Fibroblast of skin of right quadriceps (primary cell): ENCODE data around the gene PIGM.

Experiments
- DNase-seq: peaks from one replicate; pipeline ENCODE4 v3.0.0-alpha.2; 2013

The PIGM gene

DNA sequence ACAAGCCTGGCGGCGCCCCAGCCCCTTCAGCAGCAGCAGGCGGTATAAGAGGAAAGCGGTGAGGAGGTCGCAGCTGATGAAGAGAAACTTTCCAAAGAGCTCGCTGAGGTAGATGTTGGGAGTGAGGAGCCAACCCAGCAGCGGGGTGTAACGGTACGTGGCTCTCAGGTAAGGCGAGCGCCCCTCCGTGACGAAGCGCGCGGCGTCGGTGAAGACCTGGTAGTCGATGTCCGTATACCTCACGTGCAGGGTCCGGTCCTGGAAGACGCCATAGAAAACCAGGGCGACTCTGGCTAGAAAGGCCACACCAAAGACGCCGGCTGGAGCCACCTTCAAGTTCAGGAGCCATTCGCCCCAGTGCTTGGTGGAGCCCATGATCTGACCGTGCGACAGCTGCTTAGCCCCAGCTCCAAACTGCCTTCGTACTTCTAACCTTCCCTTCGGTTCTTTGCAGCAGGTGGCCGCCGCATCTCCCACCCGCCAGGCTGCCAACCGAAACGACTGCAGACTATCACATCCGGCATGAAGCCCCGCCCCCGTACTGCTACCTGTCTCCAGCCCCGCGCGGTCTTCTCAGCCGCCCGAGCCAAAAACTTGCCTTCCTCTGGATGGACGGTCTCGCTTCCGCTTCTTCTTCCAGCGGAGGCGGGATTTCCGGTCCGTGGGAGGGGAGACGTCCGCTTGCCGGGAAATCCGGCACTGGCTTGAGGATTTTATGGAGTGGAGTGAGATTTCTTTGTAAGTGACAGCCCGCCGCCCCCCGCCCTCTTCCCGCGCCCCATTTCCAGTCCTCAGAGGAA, at the start of gene PIGM:
Gene PIGM, minus strand, starts transcription at position 626 of the 800 bp plus-strand sequence. Its CDS starts 251 bp downstream, at position 375.
- peak; percentile 89 for DNase-seq

DNA sequence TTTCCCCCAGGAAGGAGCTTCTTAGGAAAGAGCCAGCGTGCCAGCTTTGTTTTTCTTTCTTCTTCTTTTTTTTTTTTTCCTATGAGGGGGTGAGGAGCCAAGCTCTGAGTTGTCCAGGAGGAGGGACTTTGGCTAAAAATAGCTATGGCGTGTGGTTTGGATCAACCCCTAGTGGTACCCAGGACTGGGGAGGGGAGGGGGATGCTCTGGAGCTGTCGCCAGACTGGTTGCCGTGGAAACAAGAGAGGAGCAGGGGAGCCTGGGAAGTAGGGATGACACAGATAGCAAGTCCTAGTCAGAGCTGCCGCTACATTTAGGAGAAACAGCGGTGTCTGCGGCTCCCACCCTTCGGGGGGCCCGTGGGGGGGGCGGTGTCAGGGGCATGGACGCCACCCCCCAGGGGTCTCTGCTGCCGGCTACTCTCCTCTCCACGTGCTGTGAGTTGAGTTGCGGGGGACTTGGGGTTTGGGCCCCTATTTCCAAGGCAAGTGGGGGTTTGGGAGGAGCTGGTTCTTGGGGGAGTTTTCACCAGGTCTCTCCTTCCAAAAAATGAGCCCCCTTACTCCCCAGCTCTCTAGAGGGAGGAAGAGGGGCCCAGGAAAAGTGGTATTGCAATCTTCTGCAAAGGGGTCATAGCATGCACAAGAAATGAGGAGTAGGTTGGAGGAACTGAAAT, 49.6 kb upstream of the PIGM start, which contains the start of gene KCNJ9:
Gene KCNJ9, plus strand, starts transcription at position 278 of the 676 bp plus-strand sequence. CDS start 2,493 bp downstream, outside the sequence.
- peak; percentile 42 for DNase-seq

DNA sequence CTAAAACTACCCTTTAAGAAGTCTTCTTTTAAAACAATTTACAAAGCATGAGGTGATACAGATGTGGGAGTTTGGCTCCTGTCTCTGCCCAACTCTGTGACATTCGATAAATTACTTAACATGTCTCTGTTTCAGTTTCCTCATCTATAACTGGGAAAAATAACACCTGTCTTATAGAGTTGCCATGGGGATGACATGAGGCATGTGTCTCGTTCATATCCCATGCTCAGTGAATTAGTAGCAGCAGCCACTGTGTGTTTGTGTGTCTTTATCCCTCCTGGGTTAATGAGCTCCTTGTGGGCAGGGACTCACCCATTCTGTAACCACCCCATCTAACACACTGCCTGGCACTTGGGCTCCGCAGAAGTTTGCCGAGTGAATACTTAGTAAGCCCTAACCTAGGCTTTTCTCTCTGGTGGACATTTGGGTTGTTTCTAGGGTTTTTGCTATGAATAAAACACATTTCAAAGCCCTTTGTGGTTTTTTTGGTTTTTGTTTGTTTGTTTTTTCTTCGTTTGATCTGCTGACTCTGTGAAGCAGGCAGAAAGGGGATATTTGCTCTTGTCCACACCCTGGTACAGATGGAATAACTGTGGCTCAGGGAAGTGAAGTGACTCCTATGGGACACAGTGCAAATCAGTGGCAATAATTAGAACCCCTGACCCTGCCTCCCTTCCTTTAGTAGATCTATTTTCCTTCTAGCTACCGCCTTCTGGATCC, 48.8 kb upstream of the PIGM start:
- DNase-seq = no peak

DNA sequence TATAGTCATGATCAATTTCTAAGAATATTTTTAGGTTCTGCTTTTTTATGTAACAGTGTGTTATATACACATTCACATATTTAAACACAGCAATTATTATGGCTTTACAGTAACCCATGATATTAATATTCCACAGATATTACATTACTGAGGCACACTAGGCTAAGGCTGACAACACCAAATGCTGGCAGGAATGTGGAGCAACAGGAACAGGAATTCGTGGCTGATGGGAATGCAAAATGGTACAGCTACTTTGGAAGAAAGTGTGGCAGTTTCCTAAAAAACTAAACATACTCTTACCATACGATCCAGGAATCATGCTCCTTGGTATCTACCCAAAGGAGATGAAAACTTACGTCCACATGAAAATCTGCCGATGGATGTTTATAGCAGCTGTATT, 47.7 kb upstream of the PIGM start:
- DNase-seq = no peak

DNA sequence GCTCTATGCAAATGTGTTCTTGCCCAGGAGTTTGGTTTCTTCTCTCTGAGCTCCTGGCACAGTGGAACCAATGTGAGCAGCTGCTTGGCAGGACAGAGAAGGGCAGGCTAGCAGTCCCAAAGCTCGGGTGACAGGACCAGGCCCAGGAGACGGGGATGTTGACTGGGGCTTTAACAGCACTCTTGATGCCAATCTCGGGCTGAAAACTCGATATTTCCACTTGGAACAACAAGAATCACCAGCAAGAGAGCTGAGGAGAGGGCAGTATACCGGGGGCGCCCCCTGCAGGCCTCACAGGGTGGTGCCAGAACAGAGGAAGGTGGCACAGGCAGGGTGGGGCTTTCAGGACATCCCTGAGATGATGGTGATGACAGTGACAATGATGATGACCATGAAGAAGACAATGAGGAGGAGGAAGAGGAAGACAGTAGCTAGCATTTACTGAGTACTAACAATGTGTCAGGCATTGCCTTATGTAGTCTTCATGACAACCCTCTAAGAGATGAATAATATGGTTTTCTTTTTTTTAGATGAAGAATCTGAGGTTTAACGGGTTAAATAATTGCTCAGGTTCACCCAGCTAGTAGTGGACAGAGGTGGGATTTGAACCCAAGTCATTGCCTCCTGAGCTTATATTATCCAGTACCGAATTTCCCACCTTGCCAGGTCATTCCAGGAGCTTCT, 46.9 kb upstream of the PIGM start:
- no peak for DNase-seq

DNA sequence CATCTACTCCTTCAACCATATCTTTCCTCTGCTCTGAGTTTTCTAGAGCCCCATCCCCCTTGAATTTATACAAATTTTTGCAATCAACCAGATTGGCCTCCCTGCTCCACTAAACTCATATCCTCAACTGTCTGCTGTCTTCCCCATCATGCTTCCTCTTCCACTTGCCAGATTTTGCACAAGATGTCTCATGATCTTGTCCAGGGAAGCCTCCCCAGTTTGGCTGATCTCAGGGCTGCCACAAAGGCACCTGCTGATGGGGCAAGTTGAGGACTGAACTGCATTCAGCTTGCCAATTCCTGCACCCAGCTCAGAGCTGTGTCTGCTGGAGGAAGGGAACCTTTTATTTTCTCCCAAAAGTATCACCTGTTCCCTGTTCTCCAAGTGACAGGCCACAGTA, 45.7 kb upstream of the PIGM start:
- DNase-seq = no peak

DNA sequence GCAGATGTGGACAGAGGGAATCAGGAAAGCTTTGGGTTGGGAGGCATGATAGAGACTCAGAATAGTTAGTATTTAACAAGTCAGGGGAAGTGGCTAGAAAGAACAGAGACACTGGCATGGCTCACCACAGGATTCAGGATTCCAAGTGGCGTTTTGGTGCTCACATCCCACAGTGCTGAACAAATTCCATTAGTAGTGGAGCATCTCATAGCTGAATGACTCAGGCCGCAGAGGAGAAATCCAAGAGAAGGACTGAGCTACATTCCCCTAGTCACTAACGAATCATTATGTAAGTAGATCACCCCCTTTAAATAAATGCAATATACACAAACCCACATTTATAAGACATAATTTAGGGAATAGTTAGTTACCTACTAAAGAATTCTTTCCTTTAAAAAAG, 44.5 kb upstream of the PIGM start:
- no peak for DNase-seq

DNA sequence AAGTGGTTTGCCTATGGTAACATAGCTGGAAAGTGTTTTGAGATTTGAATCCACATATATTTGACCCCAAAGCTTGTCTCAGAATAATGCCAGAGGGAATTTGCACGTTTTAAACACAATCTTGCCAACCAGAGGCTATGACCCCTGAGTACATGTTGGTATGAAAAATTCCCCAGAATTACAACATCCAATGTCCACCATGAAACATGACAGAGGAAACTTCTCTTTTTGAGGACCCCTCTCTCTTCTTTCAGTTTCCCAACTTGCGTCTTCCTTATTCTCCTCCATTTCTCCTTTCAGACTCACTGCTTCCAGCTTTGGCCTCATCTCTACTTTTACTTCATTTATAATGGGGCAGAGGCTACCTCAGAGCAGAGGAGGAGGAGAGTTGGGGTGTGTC, 44.0 kb upstream of the PIGM start:
- no peak for DNase-seq

DNA sequence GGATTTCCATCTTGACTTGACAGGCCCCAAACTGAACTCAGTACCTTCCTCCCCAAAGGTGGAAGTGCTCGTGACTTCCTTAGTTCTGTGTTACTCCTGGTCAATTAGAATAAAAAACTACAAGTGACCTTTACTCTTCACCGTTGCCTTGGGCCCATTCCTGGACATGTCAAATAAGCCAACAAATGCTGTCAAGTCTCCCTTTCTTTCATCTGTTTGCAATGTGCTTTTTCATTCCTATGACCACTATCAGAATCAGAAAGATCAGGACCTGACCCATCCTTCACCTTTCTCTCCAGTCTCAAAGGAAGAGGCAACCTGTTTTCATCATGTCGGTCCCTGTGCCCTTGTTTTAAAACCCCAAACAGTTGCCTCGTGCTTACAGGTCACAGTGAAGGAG, 43.1 kb upstream of the PIGM start:
- no peak for DNase-seq

DNA sequence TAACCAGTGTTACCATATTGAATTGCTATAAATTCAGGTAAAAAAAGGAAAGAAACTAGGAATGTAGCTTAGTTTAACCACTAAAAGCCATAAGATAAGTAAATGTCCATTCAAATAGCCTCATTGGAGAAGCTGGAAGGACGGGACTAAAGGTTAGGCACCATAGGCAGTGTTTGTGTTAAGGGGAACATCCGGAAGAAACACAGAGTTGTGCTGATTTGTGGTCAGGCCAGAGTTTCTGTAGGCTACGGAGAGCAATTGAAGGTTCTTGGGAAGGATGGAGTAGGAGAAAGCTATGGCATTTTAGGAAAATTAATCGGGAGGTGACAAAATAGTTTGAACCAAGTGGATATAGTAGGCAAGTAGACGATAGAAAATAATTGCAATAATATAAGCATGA, 39.5 kb upstream of the PIGM start:
- no peak for DNase-seq

DNA sequence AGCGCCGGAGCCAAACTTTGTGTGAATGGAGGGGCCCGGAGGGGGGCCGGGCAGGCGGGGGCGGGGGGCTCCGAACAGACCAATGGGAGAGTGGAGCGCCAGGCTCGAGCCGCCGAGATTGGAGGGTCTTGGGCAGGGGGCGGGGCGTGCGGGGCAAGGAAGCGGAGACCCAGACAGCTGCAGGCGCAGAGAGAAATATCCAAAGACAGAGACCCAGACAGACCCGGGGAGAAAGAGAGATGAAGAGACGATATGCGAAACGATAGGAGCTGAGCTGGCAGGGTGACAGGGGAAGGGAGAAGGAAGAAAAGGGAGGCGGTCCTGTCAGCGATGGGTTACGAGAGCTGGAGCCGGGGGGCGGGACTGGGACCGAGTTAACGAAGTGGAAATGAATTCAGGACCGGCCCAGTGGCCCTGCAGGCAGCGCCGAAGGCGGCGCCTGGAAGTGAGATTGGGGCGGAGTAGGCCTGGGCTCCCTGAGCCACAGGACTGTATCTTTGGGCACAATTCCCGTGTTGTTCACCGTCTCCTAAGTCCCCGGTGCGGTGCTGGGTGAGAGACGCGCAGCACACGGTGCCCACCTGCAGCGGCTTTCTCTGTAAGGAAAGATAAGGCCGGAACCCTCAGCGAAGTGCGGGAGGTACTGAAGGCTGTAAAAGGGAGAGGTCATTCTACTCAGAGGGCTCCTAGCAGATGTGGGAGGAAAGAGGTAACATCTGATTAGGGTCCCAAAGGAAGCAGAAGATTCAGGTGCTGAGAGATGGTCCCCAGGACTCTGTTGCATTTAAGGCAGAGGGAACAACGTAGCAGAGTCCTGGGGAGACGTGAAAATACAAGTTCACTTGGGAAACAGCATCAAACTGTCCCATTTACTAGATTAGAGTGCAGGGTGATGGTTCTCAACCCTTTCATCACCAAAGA, 38.7 kb upstream of the PIGM start:
- DNase-seq = peak; percentile 48

DNA sequence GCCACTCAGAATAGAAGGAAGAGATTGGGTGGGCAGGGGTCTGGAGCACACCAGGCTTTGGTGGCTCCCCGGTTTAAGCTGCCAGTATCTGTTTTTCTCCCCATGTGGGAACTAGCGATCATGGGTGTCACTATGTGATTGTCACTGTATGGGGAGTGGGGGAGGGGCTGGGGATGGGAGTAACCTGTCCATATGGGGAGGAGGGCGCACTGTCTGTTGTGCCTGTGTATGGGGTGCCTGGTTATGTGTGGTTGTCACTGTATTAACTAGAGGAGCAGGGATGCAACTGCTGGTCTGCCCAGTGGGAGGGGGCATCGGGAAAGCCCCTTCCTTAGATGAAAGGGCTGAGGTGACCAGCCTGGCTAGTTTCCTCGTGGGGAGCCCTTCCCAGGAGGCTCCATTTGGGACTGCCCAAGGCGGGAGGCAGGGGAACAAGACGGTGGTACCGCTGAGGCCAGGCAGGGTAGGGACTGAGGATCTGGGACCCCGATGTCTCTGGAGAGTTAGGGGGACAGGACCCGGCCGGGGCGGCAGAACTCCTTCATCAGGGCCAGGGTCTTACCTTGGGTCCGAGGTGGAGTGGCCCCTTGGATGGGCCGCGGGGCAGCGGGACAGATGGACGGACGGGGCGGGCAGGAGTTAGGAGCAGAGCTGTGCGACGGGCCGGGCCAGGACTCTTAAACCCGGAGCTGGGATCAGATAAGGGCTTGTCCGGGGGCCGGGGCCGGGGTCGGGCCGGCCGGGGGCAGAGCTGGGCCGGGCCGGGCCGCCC, 37.9 kb upstream of the PIGM start, which contains the start of gene KCNJ10:
Gene KCNJ10, minus strand, starts transcription at position 701 of the 772 bp plus-strand sequence. CDS start 27,628 bp downstream, outside the sequence.
- DNase-seq = no peak

DNA sequence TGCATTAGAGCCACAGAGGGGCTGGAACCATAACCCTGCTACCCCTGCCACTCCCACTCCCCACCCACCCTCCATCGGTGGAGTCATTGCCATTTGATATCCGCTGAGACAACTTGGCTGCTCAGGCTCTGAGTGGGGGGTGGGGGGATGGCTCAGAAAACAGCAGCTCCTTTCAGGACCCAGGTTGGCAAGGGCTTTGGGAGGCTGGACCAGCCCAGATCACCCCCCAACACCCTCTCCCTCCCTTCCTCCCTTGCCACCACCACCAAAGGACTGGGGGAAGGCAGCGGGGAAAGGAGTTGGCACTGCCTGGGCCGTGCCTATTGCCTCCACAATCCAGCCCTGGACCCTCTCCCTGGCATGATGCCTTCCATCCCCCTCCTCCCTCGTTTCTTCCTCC, 36.4 kb upstream of the PIGM start:
- no peak for DNase-seq

DNA sequence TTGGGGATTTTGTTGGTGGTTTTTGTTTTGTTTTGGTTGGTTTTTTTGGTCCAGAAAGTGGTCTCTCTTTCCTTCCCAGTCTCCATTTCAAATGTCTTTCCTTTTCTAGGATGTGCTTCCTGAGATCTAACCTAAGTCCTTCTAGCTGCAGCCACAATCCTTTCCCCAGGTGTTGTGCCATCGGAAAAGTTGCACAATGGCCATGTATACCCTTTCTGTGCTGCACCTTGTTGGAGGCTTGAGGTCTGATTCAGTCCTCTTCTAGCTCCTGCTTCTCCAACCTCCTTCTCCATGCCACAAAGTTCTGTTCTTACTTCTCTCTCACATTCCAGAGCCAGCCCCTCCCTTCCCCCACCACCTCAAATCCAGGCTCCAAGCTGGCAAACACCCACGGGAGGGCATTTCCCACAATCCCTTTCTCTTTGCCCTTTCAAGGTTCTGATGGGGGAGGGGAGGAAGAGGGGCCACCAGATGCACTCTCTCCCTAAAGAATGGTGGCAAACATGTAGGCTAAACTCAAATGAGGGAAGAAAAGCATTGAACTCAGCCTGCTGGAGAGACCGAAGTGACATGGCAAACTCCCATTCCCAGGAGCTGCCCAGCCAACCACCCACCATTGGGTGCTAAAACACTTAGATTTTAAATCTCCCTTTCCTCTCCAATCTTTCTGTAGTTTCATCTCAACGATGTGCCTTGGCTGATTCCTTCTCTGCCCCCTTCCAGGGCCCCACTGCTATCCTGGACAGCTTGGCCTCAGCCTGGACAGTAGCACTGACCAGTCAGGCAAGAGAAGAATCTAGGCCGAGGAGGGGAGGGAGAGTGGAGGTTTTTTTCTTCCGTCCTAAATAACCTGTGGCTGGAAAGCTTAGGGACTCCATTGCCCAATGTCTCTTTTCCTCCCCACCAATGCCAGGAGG, 35.3 kb upstream of the PIGM start:
- no peak for DNase-seq

DNA sequence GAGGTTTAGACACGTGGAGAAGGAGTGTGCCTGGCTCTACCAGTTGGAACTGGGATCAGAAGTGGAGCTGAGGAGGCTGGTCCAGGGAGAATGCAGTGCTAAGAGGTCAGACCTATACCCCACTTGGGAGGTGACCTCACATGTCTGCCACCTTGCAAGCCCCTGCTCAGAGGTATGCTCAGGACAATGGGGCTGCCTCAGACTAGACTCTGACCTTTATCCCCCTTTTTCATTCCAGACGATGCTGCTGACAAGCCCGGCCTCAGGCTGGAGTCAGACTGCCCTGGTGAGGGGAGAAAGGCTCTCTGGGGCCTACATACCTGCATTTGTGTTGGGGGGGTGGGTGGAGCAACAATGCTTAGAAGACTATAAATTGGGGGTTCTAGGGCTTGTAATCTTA, 33.0 kb upstream of the PIGM start:
- no peak for DNase-seq

DNA sequence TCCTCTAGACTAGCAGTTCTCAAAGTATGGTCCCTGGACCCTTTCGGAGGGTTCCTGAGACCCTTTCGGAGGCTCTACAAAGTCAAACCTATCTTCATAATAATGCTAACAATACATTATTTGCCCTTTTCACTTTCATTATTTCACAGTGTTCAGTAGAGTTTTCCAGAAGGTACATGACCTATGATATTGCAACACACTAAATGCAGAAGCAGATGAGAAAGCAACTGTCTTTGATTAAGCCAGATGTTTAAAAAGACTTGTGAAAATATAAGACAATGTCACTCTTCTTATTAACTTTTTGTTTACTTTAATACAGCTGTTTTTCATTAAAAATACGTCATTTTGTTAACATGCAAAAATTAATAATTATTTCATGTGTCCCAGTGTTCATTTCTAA, 32.4 kb upstream of the PIGM start:
- DNase-seq = no peak

DNA sequence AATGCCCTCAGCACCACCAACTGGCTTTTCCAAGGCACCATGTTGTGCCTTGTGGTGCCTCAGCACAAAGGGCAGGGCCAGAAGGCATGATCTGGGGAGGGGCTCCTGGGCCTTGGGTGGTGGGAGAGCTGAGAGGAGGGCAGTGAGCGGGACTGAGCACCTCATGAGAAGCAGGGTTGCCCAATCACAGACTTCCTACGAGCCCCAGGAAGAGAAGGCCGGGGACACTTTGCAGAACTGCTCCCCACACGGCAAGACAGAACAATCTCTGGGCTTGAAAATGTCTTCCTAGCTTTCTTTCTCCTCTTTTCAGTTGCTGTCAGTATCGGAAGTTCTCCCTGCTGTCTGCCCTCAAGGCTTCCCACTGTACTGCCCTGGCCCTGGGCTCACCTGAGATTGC, 31.4 kb upstream of the PIGM start:
- DNase-seq = no peak

DNA sequence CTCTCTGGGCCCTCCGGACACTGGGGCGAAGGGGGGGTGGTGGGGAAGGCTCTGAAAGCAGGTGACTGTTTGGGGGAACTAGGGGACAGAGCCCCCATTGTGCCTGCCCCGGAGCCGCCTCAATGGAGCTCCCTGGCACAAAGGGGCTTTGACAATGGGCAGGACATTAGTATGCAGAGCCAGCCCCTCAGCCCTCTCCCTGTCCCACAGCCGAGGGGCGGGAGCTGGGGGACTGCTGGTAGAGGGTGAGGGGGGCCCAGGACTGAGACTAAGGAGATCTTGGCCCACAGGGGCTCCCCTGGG, 30.4 kb upstream of the PIGM start:
- DNase-seq = no peak

DNA sequence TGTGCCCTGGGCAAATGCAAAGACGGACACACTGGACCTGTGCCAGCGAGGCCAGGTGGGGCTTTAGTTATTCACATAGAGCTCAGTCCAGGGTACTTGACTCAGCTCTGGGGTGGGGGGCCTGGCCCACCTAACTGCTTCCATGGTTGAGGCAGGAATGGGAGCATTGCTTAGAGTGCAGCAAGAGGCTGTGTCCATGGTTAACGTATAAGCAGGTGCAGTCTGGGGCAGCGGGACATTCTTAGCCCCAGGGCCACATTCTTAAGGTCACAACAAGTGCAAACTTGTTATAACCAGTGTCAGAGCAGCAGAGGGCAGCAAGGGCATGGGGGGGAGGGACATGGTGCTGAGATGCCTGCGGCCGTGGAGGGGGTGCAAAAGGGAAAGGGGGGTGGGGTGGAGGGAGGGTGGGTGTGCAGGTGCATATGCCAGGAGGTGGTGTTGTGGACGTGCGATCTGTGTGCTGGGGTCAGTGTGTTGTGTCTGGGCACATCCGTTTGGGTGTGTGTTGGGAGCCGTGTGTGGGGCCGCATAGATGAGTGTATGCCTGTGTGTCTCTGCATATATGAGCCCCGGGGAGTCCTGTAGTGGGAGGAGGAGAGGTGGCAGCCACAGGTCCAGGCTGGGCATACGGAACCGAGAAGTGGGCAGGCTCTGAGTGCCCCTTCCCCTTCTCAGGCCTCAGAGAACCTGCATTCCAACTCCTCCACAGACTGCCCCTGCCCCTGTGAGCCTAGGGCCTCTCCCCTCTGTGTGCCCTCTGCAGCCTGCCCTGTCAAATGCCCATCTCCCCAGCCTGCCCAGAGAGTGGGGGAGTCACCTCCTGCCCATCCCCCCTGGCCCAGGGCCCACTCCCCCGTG, 29.8 kb upstream of the PIGM start:
- no peak for DNase-seq
